NB4 (cell line): ENCODE results near the gene MRPL39.
A peak's percentile ranks its signal among the peaks of the same experiment; 100 is the strongest.

Source experiments
- DNase-seq: peaks from one replicate; pipeline ENCODE4 v3.0.0; 2010; ENCODE audit warnings: low read depth
- H3K4me3 ChIP-seq: one replicate; pipeline ENCODE4 v1.5.1; 2011; ENCODE audit warnings: mild to moderate bottlenecking, low read depth, low read length, moderate library complexity
- MYC ChIP-seq: IDR thresholded peaks from 2 replicates; pipeline ENCODE4 v1.6.1; 2011; ENCODE audit warnings: low read depth, low read length
- POLR2A ChIP-seq: IDR thresholded peaks from 2 replicates; pipeline ENCODE4 v1.6.1; 2011; ENCODE audit warnings: mild to moderate bottlenecking; ENCODE audit not compliant: insufficient read length; ENCODE audit errors: extremely low read depth
- TF ChIP-seq, protein P1 (sequence below): IDR thresholded peaks from 2 replicates; pipeline ENCODE4 v1.6.1; 2011; ENCODE audit warnings: low read depth, low read length
- TF ChIP-seq, protein P2 (sequence below): IDR thresholded peaks from one replicate; pipeline ENCODE4 v1.5.1; 2012; ENCODE audit warnings: low read depth, low read length

MRPL39 gene

DNA sequence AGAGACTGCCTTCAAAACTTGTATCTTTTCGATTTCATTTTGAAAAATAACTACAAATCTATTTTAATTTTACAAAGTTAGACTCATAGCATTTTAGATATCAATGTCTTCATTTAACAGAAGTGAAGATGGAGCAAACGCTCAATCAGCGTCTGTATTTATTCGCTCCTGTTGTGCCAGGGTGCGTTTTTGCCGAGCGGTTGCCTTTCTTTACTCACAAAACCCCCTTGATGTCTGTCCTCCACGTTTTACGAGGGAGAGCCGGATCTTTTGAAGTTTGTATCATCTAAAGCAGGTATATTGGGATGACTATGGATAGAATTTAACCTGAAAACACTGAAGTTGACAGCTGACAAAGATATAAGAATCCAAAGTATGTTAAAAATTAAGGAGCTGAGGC lies 44.6 kb downstream of the MRPL39 start:
- peak overlapping the region; percentile 81 for H3K4me3 ChIP-seq
- TF ChIP-seq, protein P1, sequence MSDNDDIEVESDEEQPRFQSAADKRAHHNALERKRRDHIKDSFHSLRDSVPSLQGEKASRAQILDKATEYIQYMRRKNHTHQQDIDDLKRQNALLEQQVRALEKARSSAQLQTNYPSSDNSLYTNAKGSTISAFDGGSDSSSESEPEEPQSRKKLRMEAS: no peak
- TF ChIP-seq MYC: no peak
- TF ChIP-seq POLR2A: no peak
- TF ChIP-seq, protein P2, sequence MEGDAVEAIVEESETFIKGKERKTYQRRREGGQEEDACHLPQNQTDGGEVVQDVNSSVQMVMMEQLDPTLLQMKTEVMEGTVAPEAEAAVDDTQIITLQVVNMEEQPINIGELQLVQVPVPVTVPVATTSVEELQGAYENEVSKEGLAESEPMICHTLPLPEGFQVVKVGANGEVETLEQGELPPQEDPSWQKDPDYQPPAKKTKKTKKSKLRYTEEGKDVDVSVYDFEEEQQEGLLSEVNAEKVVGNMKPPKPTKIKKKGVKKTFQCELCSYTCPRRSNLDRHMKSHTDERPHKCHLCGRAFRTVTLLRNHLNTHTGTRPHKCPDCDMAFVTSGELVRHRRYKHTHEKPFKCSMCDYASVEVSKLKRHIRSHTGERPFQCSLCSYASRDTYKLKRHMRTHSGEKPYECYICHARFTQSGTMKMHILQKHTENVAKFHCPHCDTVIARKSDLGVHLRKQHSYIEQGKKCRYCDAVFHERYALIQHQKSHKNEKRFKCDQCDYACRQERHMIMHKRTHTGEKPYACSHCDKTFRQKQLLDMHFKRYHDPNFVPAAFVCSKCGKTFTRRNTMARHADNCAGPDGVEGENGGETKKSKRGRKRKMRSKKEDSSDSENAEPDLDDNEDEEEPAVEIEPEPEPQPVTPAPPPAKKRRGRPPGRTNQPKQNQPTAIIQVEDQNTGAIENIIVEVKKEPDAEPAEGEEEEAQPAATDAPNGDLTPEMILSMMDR: no peak
- peak; percentile 26 for DNase-seq

DNA sequence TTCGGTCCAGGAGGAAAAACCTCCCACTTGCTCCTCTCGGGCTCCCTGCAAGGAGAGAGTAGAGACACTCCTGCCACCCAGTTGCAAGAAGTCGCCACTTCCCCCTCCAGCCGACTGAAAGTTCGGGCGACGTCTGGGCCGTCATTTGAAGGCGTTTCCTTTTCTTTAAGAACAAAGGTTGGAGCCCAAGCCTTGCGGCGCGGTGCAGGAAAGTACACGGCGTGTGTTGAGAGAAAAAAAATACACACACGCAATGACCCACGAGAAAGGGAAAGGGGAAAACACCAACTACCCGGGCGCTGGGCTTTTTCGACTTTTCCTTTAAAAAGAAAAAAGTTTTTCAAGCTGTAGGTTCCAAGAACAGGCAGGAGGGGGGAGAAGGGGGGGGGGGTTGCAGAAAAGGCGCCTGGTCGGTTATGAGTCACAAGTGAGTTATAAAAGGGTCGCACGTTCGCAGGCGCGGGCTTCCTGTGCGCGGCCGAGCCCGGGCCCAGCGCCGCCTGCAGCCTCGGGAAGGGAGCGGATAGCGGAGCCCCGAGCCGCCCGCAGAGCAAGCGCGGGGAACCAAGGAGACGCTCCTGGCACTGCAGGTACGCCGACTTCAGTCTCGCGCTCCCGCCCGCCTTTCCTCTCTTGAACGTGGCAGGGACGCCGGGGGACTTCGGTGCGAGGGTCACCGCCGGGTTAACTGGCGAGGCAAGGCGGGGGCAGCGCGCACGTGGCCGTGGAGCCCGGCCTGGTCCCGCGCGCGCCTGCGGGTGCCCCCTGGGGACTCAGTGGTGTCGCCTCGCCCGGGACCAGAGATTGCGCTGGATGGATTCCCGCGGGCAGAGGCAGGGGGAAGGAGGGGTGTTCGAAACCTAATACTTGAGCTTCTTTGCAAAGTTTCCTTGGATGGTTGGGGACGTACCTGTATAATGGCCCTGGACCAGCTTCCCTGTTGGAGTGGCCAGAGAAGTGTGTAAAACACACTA lies 45.3 kb downstream of the MRPL39 start:
- TF ChIP-seq, protein P1: peak; percentile 85
- TF ChIP-seq MYC (peak; percentile 86), POLR2A (peak; percentile 48)
- TF ChIP-seq, protein P2: peak; percentile 1
- H3K4me3 ChIP-seq: peak overlapping the region; percentile 81
- DNase-seq: peak; percentile 88

DNA sequence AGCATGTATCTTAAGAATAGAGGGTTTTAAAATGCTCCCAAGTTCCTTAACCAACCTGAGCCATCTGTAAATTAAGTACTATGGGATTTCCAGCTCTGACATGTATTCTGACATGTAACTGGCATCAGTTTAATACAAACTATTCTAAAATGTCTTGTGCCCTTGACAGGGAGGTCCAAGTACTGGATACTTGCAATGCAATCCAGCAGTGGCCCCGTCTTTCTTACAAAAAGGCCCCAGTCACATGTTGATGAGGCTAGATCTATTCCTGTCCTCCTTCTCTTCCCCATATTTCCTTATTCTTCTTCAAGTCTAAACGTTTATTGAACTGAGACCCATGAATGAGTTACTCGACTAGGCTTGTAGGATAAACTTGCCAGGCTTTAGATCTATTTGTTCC lies 46.4 kb downstream of the MRPL39 start:
- peak; percentile 4 for DNase-seq
- no peak overlapping the region for H3K4me3 ChIP-seq
- TF ChIP-seq, protein P2: no peak
- no peak for TF ChIP-seq POLR2A
- TF ChIP-seq, protein P1: no peak
- no peak for TF ChIP-seq MYC

DNA sequence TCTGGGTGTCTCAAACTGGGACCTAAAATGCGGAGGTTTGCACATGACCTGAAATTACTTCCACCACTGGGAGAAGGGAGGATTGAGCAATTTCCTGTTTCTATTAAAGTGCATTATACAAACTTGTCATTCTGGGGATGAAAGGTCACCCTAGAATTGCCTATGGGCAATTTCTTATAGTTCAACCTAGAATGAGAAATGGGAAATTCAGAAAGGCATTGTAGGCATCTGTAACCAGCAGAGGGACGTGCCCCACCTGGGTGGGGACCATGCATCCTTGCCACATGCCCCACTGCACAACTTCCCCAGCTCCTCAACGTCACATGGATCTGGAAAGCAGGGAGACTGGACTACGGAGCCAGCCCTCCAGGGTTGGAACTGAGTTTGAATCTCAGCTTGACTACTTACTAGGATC lies 47.0 kb downstream of the MRPL39 start:
- TF ChIP-seq POLR2A (no peak), MYC (no peak)
- TF ChIP-seq, protein P2: no peak
- TF ChIP-seq, protein P1: no peak
- H3K4me3 ChIP-seq: no peak overlapping the region

DNA sequence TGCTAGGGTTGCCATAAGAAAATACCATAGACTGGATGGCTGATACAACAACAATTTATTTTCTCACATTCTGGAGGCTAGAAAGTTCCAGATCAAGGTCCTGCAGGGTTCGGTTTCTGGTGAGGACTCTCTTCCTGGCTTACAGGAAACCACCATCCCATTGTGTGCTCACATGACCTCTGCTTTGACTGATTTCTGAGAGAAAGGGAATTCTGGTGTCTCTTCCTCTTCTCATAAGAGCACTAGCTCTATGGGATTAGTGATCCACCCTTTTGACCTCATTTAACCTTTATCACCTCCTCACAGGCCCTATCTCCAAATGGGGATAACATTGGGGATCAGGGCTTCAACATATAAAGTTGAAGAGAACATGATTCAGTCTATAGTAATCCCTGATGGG lies 47.5 kb downstream of the MRPL39 start:
- DNase-seq: no peak
- TF ChIP-seq, protein P1: no peak
- TF ChIP-seq, protein P2: no peak
- TF ChIP-seq POLR2A (no peak), MYC (no peak)
- H3K4me3 ChIP-seq: no peak overlapping the region

More for the DNA sequence above, 47.0 kb downstream of the MRPL39 start:
- peak; percentile 61 for DNase-seq
